Measurements from ENCODE around the gene ADK.

Gene ADK

GRCh38 chr10:74307061-74307651 is 156.1 kb downstream of the ADK start:
- ATAC-seq, result no peak
- H3K27ac Mint-ChIP-seq, result no peak overlapping the region
- no peaks in the 10 kb centered on the region for H3K9me3 Mint-ChIP-seq
- H3K27me3 Mint-ChIP-seq, result no peaks in the 10 kb centered on the region
- peaks cover 27% of the 10 kb centered on the region for H3K4me1 Mint-ChIP-seq
- peaks cover 12% of the 10 kb centered on the region for H3K36me3 Mint-ChIP-seq
- H3K4me3 Mint-ChIP-seq, result no peak overlapping the region

GRCh38 chr10:74310652-74311257 is 159.7 kb downstream of the ADK start:
- no peak for ATAC-seq
- H3K27ac Mint-ChIP-seq, result no peak overlapping the region
- H3K4me1 Mint-ChIP-seq, result peaks cover 20% of the 10 kb centered on the region
- no peaks in the 10 kb centered on the region for H3K9me3 Mint-ChIP-seq
- H3K27me3 Mint-ChIP-seq, result no peaks in the 10 kb centered on the region
- no peak overlapping the region for H3K4me3 Mint-ChIP-seq
- H3K36me3 Mint-ChIP-seq, result peaks cover 11% of the 10 kb centered on the region

- Mint-ChIP-seq H3K9me3 (peaks cover 3% of the 10 kb centered on the region), H3K4me1 (peaks cover 8% of the 10 kb centered on the region), H3K27me3 (no peaks in the 10 kb centered on the region), H3K36me3 (peaks cover 45% of the 10 kb centered on the region), H3K4me3 (no peak overlapping the region), H3K27ac (no peak overlapping the region)
- no peak for ATAC-seq
Observed at GRCh38 chr10:74314166-74314565, 163.1 kb downstream of the ADK start.

- Mint-ChIP-seq H3K27me3 (no peaks in the 10 kb centered on the region), H3K9me3 (peaks cover 5% of the 10 kb centered on the region), H3K27ac (no peak overlapping the region), H3K4me3 (no peak overlapping the region), H3K4me1 (no peaks in the 10 kb centered on the region), H3K36me3 (peaks cover 83% of the 10 kb centered on the region)
- no peak for ATAC-seq
Observed at GRCh38 chr10:74320026-74320425, 169.0 kb downstream of the ADK start.

GRCh38 chr10:74320717-74321116 is 169.7 kb downstream of the ADK start:
- no peak overlapping the region for H3K27ac Mint-ChIP-seq
- H3K36me3 Mint-ChIP-seq, result peaks cover 78% of the 10 kb centered on the region
- no peaks in the 10 kb centered on the region for H3K27me3 Mint-ChIP-seq
- no peak for ATAC-seq
- H3K9me3 Mint-ChIP-seq, result peaks cover 5% of the 10 kb centered on the region
- no peak overlapping the region for H3K4me3 Mint-ChIP-seq
- no peaks in the 10 kb centered on the region for H3K4me1 Mint-ChIP-seq

- Mint-ChIP-seq H3K4me1 (peaks cover 5% of the 10 kb centered on the region), H3K27ac (no peak overlapping the region), H3K9me3 (peaks cover 5% of the 10 kb centered on the region), H3K4me3 (no peak overlapping the region), H3K36me3 (peaks cover 70% of the 10 kb centered on the region), H3K27me3 (no peaks in the 10 kb centered on the region)
- ATAC-seq, result no peak
Observed at GRCh38 chr10:74322141-74322540, 171.1 kb downstream of the ADK start.

GRCh38 chr10:74322565-74322964 is 171.5 kb downstream of the ADK start:
- Mint-ChIP-seq H3K4me1 (peaks cover 6% of the 10 kb centered on the region), H3K4me3 (no peak overlapping the region), H3K27me3 (no peaks in the 10 kb centered on the region), H3K9me3 (peaks cover 5% of the 10 kb centered on the region), H3K36me3 (peaks cover 70% of the 10 kb centered on the region), H3K27ac (no peak overlapping the region)
- no peak for ATAC-seq

- no peak for ATAC-seq
- Mint-ChIP-seq H3K4me1 (peaks cover 17% of the 10 kb centered on the region), H3K4me3 (no peak overlapping the region), H3K36me3 (peaks cover 42% of the 10 kb centered on the region), H3K27me3 (no peaks in the 10 kb centered on the region), H3K27ac (no peak overlapping the region), H3K9me3 (no peaks in the 10 kb centered on the region)
Observed at GRCh38 chr10:74328388-74328787, 177.4 kb downstream of the ADK start.

- ATAC-seq, result no peak
- H3K36me3 Mint-ChIP-seq, result peaks cover 40% of the 10 kb centered on the region
- H3K4me1 Mint-ChIP-seq, result peaks cover 22% of the 10 kb centered on the region
- no peak overlapping the region for H3K27ac Mint-ChIP-seq
- H3K4me3 Mint-ChIP-seq, result no peak overlapping the region
- no peaks in the 10 kb centered on the region for H3K9me3 Mint-ChIP-seq
- H3K27me3 Mint-ChIP-seq, result no peaks in the 10 kb centered on the region
Observed at GRCh38 chr10:74329873-74330272, 178.9 kb downstream of the ADK start.

- H3K36me3 Mint-ChIP-seq, result peaks cover 46% of the 10 kb centered on the region
- H3K4me1 Mint-ChIP-seq, result peaks cover 25% of the 10 kb centered on the region
- no peak overlapping the region for H3K27ac Mint-ChIP-seq
- no peak for ATAC-seq
- H3K27me3 Mint-ChIP-seq, result no peaks in the 10 kb centered on the region
- no peaks in the 10 kb centered on the region for H3K9me3 Mint-ChIP-seq
- no peak overlapping the region for H3K4me3 Mint-ChIP-seq
Observed at GRCh38 chr10:74330646-74331045, 179.6 kb downstream of the ADK start.

- Mint-ChIP-seq H3K27ac (no peak overlapping the region), H3K4me3 (no peak overlapping the region), H3K4me1 (peaks cover 19% of the 10 kb centered on the region), H3K27me3 (no peaks in the 10 kb centered on the region), H3K9me3 (no peaks in the 10 kb centered on the region), H3K36me3 (peaks cover 45% of the 10 kb centered on the region)
- ATAC-seq, result no peak
Observed at GRCh38 chr10:74332398-74332797, 181.4 kb downstream of the ADK start.

- no peaks in the 10 kb centered on the region for H3K27me3 Mint-ChIP-seq
- peaks cover 38% of the 10 kb centered on the region for H3K36me3 Mint-ChIP-seq
- peaks cover 19% of the 10 kb centered on the region for H3K4me1 Mint-ChIP-seq
- no peak for ATAC-seq
- no peak overlapping the region for H3K27ac Mint-ChIP-seq
- no peak overlapping the region for H3K4me3 Mint-ChIP-seq
- H3K9me3 Mint-ChIP-seq, result no peaks in the 10 kb centered on the region
Observed at GRCh38 chr10:74333174-74333573, 182.2 kb downstream of the ADK start.

GRCh38 chr10:74334221-74334620 is 183.2 kb downstream of the ADK start:
- no peak overlapping the region for H3K4me3 Mint-ChIP-seq

GRCh38 chr10:74335501-74335900 is 184.5 kb downstream of the ADK start:
- no peak overlapping the region for H3K4me3 Mint-ChIP-seq
- ATAC-seq, result no peak
- peaks cover 40% of the 10 kb centered on the region for H3K36me3 Mint-ChIP-seq
- no peak overlapping the region for H3K27ac Mint-ChIP-seq
- H3K4me1 Mint-ChIP-seq, result peaks cover 12% of the 10 kb centered on the region
- no peaks in the 10 kb centered on the region for H3K9me3 Mint-ChIP-seq
- no peaks in the 10 kb centered on the region for H3K27me3 Mint-ChIP-seq

More at GRCh38 chr10:74334221-74334620, 183.2 kb downstream of the ADK start:
- Mint-ChIP-seq H3K9me3 (no peaks in the 10 kb centered on the region), H3K27me3 (no peaks in the 10 kb centered on the region), H3K36me3 (peaks cover 40% of the 10 kb centered on the region), H3K4me1 (peaks cover 12% of the 10 kb centered on the region), H3K27ac (peak overlapping the region; percentile 24)
- no peak for ATAC-seq

GRCh38 chr10:74337330-74338016 is 186.5 kb downstream of the ADK start:
- Mint-ChIP-seq H3K36me3 (peaks cover 49% of the 10 kb centered on the region), H3K4me1 (peaks cover 12% of the 10 kb centered on the region), H3K4me3 (no peak overlapping the region), H3K27ac (no peak overlapping the region), H3K9me3 (peaks cover under 1% of the 10 kb centered on the region), H3K27me3 (no peaks in the 10 kb centered on the region)
- ATAC-seq, result no peak

- Mint-ChIP-seq H3K4me3 (no peak overlapping the region), H3K9me3 (peaks cover 9% of the 10 kb centered on the region), H3K4me1 (no peaks in the 10 kb centered on the region), H3K36me3 (peaks cover 65% of the 10 kb centered on the region), H3K27ac (no peak overlapping the region), H3K27me3 (no peaks in the 10 kb centered on the region)
- no peak for ATAC-seq
Observed at GRCh38 chr10:74342991-74343390, 192.0 kb downstream of the ADK start.

All from stimulated activated memory B cell treated with anti-CD40 and anti-IgM and Interleukin-4, amounts not matched to agents 10 μg/mL and 1 μg/mL and 100 μg/mL, for 72 hours (primary cell).